ENCODE data around the gene SHCBP1L.

- TF ChIP-seq, protein P1, sequence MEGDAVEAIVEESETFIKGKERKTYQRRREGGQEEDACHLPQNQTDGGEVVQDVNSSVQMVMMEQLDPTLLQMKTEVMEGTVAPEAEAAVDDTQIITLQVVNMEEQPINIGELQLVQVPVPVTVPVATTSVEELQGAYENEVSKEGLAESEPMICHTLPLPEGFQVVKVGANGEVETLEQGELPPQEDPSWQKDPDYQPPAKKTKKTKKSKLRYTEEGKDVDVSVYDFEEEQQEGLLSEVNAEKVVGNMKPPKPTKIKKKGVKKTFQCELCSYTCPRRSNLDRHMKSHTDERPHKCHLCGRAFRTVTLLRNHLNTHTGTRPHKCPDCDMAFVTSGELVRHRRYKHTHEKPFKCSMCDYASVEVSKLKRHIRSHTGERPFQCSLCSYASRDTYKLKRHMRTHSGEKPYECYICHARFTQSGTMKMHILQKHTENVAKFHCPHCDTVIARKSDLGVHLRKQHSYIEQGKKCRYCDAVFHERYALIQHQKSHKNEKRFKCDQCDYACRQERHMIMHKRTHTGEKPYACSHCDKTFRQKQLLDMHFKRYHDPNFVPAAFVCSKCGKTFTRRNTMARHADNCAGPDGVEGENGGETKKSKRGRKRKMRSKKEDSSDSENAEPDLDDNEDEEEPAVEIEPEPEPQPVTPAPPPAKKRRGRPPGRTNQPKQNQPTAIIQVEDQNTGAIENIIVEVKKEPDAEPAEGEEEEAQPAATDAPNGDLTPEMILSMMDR (IDR thresholded peaks at IDR 0.05) = no peak
- no peak for TF ChIP-seq POLR2AphosphoS5 (IDR thresholded peaks at IDR 0.05)
- TF ChIP-seq POLR2A (IDR thresholded peaks at IDR 0.05) = no peak
- TF ChIP-seq EP300 (IDR thresholded peaks at IDR 0.05) = no peak
Measured at GRCh38 chr1:182993746-182994145, 40.8 kb upstream of the SHCBP1L start.

Data from sigmoid colon (tissue), 4 donors.